Measurements from ENCODE around the gene TSC22D2.

TSC22D2 gene

DNA sequence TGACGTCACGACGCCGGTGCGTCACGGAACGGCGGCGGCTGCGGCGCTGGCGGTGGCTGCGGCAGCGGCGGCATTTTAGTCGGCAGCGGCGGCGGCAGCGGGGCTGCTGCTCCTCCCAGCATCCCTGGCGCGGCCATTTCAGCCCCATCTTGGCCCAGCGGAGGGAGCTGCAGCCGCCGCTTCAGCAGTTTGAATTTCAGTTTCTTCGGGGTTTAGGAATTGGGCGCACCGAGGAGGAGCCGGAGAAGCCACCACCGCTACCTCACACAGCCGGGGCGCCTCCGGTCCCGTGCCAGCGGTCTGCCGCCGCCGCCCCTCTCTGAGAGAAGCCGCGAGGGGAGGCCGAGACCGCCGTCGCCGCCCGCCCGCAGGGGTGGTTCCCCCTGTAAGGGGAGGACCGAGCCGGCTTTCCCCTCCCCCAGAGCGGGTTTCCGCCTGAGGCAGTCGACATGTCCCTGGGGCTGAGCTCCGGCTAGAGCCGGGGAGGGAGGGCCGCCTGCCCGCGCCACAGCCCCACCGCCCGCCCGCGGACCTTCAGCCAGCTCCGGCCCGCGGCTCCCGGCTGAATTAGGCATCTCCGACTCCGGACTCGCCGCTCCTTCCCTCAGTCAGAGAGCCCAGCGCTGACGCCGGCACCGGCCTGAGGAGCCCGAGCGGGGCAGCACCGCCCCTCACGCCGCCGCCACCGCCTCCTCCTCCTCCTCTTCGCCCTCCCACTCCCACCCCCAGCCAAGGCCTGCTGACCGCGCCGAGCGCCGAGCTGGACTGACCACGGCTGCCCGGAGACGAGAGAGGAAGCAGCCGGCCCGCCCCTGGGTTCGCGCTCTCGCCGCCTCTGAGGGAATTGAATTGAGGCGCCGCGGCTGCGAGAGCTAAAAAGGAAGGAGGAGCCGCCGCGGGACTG, at the start of gene TSC22D2:
Gene TSC22D2, plus strand, starts transcription at position 78 of the 904 bp plus-strand sequence. CDS start 1,053 bp downstream, outside the sequence.
- peak; percentile 97 for DNase-seq

GRCh38 chr3:150359381-150359780, 48.7 kb upstream of the TSC22D2 start:
- DNase-seq: no peak

DNA sequence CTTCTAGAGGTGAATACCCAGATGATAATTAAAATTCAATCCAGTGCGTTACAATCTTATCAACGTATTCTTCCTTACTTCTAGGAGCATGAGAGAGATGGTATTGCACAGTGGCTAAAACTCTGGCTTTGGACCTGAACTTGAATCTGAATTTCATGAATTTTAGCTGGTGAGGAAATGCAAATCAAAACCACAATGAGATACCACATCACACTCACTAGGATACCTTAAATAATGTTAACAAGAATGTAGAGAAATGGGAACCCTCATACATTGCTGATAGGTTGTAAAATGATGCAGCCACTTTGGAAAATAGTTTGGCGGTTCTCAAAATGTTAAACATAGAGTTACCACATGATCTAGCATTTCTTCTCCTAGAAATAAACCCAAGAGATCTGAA, 47.1 kb upstream of the TSC22D2 start:
- DNase-seq: no peak

GRCh38 chr3:150362515-150363302, 45.4 kb upstream of the TSC22D2 start:
- DNase-seq: no peak

DNA sequence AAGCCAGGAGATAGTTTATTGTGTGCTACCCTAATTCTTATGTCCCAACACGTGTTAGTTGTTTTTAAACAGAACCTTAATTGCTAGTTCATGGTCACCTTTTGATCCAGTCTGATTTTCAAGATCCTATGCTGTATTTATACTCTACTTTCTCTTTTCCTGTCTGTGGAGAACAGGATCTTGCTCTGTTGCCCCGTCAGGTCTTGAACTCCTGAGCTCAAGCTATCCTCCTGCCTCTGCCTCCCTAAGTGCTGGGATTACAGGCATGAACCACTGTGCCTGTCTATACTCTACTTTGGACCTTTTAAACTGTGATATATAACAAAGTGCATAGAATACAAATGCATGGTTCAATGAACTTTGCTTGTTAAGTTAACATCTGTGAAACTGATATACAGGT, 44.7 kb upstream of the TSC22D2 start:
- no peak for DNase-seq

DNA sequence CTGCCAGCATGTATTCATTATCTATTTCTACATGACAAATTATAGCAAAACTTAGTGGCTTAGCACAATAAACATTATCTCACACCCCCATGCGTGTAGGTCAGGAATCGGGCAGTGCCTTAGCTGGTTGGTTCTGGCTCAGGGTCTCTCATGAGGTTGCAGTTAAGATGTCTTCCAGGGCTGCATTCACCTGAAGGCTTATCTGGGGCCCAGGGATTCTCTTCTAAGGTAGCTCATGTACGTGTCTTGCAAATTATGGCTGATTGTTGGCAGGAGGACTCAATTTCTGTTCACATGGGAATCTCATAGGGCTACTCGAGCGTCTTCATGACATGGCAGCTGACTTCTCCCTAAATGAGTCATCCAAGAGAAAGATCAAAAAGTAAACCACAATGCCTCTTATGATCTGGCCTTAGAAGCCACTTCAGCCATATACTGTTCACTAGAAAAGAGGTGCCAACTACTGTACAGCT, 42.9 kb upstream of the TSC22D2 start:
- DNase-seq: no peak

DNA sequence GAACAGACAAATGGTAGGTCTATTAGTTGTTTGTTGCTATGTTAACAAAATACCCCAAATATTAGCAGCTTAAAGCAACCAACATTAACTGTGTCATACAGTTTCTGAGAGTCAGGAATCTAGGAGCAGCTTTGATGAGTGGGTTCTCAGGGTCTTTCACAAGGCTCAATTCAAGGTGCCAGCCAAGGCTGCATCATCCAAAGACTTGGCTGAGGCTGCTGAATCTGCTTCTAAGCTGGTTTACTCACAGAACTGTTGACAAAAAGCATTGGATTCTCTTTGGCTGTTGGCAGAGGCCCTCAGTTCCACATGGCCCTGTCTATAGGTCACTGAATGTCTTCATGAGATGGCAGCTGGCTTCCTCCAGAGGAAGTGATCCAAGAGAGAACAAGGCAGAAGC, 40.3 kb upstream of the TSC22D2 start:
- DNase-seq: no peak

GRCh38 chr3:150370122-150370602, 37.9 kb upstream of the TSC22D2 start:
- no peak for DNase-seq

DNA sequence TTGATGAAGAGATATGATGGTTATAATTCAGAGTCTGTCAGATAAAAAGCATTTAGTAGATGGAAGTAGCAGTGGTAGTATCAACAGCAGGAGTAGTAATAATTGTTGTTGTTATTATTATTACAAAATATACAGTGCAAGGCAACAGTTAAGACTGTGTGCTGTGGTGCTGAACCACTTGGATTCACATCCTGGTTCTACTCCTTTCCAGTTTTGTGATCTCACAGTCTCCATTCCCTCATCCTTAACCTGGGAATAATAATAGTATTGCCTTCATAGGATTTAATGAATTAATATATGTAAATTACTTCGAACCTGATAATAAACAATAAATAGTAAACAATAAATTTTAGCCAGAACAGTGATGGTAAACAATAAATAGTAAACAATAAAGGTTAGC, 37.1 kb upstream of the TSC22D2 start:
- no peak for DNase-seq

GRCh38 chr3:150371741-150372254, 36.3 kb upstream of the TSC22D2 start:
- peak; percentile 51 for DNase-seq

GRCh38 chr3:150372320-150372719, 35.8 kb upstream of the TSC22D2 start:
- no peak for DNase-seq

GRCh38 chr3:150372722-150373121, 35.4 kb upstream of the TSC22D2 start:
- DNase-seq: no peak

- DNase-seq: no peak
Measured at GRCh38 chr3:150373234-150373875, 34.7 kb upstream of the TSC22D2 start.

GRCh38 chr3:150374975-150375374, 33.1 kb upstream of the TSC22D2 start:
- DNase-seq: no peak

DNA sequence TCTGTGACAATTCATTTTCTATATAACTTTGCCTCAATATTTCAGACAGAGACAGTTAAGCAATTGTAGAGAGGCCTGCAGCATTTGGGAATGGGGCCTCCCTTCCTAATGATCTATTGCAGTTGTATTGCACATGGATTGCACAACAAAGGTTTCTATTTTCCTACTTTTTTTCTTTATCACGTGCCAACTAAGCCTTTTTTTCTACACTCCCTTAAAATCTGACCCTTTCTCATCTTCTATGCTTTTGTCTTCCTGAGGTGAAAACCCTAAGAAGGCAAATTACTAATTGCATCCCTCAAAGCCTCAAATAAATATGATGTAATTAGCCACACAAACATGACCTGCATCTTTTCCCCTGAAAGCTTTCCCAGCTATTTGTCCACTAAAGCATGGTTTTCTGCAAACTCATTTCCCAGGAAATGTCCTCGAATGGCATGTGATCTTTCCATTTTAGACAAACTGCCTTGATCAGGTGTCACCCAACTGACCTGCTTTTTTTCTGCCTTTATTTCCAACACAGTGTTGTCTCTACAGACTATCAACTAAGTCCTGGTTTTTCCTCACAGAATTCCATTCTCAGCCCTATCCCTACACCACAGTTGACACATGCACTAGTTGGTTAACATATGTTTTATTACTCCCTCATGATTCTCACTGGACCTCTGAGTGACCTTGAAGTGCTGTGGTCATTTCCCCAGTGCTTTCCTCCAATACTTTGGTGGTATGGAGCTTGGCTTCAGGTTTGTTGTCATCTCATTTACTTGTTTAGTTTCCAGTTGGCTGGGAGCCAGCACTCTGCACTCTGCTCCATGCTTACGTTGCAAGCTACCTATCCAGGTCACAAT, 31.9 kb upstream of the TSC22D2 start:
- peak; percentile 19 for DNase-seq

DNA sequence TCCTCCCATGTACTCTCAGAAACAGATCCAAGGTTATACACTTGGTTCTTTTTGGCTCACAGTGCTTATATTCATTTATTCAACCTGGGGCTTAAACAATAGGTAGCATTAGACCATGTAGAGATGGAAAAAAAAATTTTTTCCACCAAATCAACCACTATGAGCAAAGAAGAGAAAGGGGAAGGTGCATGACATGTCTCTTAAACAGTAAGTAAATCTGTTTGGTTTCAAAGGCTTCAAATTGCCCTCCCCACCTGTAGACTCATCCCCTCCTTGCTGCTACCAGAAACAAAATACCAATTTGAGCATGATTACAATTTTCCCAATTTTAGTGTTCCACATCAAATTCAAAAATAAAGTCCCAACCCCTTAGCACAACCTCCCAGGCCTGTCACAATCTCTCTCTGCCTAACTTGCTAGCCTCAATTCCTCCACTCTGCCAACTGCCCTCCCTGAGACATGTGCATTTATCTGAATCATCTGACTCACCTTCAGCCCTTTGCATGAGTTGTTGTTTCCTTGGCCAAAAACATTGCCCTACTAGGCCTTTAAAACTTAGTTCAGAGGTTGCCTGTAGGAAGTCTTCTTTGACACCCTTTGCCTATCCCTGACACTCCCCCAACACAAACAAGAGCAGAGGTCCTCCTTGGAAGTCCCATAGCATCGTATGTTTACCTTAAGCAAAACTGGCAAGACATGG, 30.3 kb upstream of the TSC22D2 start:
- DNase-seq: no peak

DNA sequence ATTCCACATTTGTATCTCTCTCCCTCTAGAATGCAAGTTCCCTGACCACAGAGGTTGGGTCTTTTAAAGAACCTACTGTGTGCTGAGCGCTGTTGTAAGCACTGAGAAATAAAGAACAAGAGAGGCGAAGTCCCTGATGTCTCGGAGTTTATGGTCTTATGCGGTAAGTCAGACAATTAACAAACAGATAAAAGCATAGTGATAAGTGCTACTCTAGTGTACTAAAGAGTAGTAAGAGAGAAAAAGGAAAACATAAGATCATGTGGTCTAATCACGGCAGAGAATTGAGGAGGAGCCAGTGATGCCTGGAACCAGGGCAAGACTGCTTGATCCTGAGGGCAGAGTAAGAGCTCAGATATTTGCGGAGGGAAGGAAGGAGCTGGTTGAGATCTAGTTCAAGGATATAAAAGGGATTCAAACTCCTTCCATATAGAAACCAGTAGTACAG, 29.8 kb upstream of the TSC22D2 start:
- no peak for DNase-seq

GRCh38 chr3:150379469-150379868, 28.6 kb upstream of the TSC22D2 start:
- DNase-seq: no peak

GRCh38 chr3:150384296-150385212, 23.5 kb upstream of the TSC22D2 start:
- DNase-seq: no peak

Data from NCI-H774 (cell line).